Measurements from ENCODE around the gene LPP. TPM values are rescaled to one million over a fixed set of nuclear protein-coding genes. Genes with fewer than 3 reads are reported as not detected.

Gene LPP
- total and polyA plus RNA-seq, 2 of the 13 experiments (the other 11 are each of a cell fraction or from before 2014, with no cell fraction given): 19.2 to 29.9 TPM

DNA sequence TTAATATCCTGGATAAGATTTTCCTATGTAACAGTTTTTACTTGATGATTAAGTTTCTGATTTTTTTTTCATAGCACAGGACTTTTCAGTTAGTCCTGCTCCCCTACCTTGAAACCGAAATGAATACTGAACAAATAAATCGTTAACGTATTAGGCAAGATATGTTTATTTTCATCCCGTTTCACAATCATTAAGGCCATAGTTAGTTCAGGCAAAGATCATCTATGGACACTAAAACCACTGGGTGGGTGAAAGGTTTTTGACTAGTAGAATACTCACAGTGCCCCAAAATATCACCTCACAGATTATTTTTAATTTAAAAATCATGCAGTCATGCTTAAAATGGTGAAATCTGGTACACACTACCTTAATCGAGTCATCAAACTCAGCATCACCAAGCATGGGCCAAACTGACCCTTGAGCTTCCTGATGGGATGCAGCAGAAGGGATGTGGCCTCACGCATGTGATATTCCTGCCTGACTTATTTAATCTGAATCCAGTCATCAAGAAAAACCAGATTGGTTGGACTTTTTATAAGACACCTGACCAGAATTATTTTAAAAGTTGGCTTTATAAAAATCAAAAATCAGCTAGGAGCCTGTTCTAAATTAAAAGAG lies 365.0 kb downstream of the LPP start (continued):
- TF ChIP-seq NR2F1 (CRISPR knock-in tag; IDR thresholded peaks at IDR 0.05) (no peak), ARNT2 (CRISPR knock-in tag; IDR thresholded peaks at IDR 0.05; ENCODE audit: low read depth) (no peak), TAF15 (IDR thresholded peaks at IDR 0.05; ENCODE audit: low read depth, low read length, poor library complexity, severe bottlenecking) (no peak), HNRNPK (IDR thresholded peaks at IDR 0.05; ENCODE audit: low read depth, low read length, poor library complexity, severe bottlenecking) (no peak), HOXA7 (CRISPR knock-in tag; IDR thresholded peaks at IDR 0.05) (no peak), NCOA5 (CRISPR knock-in tag; IDR thresholded peaks at IDR 0.05) (no peak), ZNF24 (IDR thresholded peaks at IDR 0.05) (no peak; the same call in 1 of the 2 replicates), DNMT1 (CRISPR knock-in tag; IDR thresholded peaks at IDR 0.05) (no peak), ZNF331 (CRISPR knock-in tag; IDR thresholded peaks at IDR 0.05) (peak; percentile 74; the same call in 1 of the 2 replicates), HMG20A (CRISPR knock-in tag; IDR thresholded peaks at IDR 0.05; ENCODE audit: borderline replicate concordance) (peak; percentile 86), ZNF20 (CRISPR knock-in tag; IDR thresholded peaks at IDR 0.05) (no peak), ZNF850 (CRISPR knock-in tag; conservative IDR thresholded peaks at IDR 0.05) (no peak), MLLT10 (CRISPR knock-in tag; IDR thresholded peaks at IDR 0.05) (no peak), ZNF329 (CRISPR knock-in tag; IDR thresholded peaks at IDR 0.05; ENCODE audit: low read depth) (no peak), ZBTB42 (CRISPR knock-in tag; IDR thresholded peaks at IDR 0.05) (no peak)
- TF ChIP-seq, protein P1, sequence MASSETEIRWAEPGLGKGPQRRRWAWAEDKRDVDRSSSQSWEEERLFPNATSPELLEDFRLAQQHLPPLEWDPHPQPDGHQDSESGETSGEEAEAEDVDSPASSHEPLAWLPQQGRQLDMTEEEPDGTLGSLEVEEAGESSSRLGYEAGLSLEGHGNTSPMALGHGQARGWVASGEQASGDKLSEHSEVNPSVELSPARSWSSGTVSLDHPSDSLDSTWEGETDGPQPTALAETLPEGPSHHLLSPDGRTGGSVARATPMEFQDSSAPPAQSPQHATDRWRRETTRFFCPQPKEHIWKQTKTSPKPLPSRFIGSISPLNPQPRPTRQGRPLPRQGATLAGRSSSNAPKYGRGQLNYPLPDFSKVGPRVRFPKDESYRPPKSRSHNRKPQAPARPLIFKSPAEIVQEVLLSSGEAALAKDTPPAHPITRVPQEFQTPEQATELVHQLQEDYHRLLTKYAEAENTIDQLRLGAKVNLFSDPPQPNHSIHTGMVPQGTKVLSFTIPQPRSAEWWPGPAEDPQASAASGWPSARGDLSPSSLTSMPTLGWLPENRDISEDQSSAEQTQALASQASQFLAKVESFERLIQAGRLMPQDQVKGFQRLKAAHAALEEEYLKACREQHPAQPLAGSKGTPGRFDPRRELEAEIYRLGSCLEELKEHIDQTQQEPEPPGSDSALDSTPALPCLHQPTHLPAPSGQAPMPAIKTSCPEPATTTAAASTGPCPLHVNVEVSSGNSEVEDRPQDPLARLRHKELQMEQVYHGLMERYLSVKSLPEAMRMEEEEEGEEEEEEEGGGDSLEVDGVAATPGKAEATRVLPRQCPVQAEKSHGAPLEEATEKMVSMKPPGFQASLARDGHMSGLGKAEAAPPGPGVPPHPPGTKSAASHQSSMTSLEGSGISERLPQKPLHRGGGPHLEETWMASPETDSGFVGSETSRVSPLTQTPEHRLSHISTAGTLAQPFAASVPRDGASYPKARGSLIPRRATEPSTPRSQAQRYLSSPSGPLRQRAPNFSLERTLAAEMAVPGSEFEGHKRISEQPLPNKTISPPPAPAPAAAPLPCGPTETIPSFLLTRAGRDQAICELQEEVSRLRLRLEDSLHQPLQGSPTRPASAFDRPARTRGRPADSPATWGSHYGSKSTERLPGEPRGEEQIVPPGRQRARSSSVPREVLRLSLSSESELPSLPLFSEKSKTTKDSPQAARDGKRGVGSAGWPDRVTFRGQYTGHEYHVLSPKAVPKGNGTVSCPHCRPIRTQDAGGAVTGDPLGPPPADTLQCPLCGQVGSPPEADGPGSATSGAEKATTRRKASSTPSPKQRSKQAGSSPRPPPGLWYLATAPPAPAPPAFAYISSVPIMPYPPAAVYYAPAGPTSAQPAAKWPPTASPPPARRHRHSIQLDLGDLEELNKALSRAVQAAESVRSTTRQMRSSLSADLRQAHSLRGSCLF (CRISPR knock-in tag; IDR thresholded peaks at IDR 0.05; ENCODE audit: borderline replicate concordance): no peak
- TF ChIP-seq, protein P2, sequence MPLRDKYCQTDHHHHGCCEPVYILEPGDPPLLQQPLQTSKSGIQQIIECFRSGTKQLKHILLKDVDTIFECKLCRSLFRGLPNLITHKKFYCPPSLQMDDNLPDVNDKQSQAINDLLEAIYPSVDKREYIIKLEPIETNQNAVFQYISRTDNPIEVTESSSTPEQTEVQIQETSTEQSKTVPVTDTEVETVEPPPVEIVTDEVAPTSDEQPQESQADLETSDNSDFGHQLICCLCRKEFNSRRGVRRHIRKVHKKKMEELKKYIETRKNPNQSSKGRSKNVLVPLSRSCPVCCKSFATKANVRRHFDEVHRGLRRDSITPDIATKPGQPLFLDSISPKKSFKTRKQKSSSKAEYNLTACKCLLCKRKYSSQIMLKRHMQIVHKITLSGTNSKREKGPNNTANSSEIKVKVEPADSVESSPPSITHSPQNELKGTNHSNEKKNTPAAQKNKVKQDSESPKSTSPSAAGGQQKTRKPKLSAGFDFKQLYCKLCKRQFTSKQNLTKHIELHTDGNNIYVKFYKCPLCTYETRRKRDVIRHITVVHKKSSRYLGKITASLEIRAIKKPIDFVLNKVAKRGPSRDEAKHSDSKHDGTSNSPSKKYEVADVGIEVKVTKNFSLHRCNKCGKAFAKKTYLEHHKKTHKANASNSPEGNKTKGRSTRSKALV (CRISPR knock-in tag; IDR thresholded peaks at IDR 0.05): 0 out of 2 replicates have a peak, but pooled peaks have one; percentile 27
- TF ChIP-seq, protein P3, sequence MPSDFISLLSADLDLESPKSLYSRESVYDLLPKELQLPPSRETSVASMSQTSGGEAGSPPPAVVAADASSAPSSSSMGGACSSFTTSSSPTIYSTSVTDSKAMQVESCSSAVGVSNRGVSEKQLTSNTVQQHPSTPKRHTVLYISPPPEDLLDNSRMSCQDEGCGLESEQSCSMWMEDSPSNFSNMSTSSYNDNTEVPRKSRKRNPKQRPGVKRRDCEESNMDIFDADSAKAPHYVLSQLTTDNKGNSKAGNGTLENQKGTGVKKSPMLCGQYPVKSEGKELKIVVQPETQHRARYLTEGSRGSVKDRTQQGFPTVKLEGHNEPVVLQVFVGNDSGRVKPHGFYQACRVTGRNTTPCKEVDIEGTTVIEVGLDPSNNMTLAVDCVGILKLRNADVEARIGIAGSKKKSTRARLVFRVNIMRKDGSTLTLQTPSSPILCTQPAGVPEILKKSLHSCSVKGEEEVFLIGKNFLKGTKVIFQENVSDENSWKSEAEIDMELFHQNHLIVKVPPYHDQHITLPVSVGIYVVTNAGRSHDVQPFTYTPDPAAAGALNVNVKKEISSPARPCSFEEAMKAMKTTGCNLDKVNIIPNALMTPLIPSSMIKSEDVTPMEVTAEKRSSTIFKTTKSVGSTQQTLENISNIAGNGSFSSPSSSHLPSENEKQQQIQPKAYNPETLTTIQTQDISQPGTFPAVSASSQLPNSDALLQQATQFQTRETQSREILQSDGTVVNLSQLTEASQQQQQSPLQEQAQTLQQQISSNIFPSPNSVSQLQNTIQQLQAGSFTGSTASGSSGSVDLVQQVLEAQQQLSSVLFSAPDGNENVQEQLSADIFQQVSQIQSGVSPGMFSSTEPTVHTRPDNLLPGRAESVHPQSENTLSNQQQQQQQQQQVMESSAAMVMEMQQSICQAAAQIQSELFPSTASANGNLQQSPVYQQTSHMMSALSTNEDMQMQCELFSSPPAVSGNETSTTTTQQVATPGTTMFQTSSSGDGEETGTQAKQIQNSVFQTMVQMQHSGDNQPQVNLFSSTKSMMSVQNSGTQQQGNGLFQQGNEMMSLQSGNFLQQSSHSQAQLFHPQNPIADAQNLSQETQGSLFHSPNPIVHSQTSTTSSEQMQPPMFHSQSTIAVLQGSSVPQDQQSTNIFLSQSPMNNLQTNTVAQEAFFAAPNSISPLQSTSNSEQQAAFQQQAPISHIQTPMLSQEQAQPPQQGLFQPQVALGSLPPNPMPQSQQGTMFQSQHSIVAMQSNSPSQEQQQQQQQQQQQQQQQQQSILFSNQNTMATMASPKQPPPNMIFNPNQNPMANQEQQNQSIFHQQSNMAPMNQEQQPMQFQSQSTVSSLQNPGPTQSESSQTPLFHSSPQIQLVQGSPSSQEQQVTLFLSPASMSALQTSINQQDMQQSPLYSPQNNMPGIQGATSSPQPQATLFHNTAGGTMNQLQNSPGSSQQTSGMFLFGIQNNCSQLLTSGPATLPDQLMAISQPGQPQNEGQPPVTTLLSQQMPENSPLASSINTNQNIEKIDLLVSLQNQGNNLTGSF (CRISPR knock-in tag; IDR thresholded peaks at IDR 0.05): no peak
